ENCODE measurements around the gene ARL15. TPM values are rescaled to one million over a fixed set of nuclear protein-coding genes. Genes with fewer than 3 reads are reported as not detected.

The ARL15 gene
- total and polyA plus RNA-seq, 2 of the 8 experiments (the other 6 are each of a cell fraction or from before 2014, with no cell fraction given): 9.9 to 21.2 TPM

GRCh38 chr5:54176066-54176830 is 134.1 kb downstream of the ARL15 start:
- ChIA-PET CTCF (ENCODE audit: partially characterized antibody) (no interaction called here), POLR2A (ENCODE audit: partially characterized antibody) (no interaction called here)
- Histone ChIP-seq H3K9ac (replicated peaks in 1 of 4; ENCODE audit: extremely low read depth in 1 of 4, low read depth in 3 of 4, low read length in 3 of 4) (no peak overlapping the region), H3K4me3 (ENCODE audit: extremely low read depth in 1 of 4, insufficient read depth in 2 of 4, low read depth in 3 of 4, low read length in 4 of 4) (no peak overlapping the region), H2AFZ (ENCODE audit: low read length) (no peak overlapping the region), H4K5ac (ENCODE audit: insufficient read length, low read depth, low read length) (no peak overlapping the region), H3K27me3 (replicated peaks in 1 of 4; ENCODE audit: control insufficient read depth in 3 of 4, extremely low read depth in 1 of 4, insufficient read depth in 3 of 4, low read length in 3 of 4) (no peaks in the 10 kb centered on the region), H2BK12ac (ENCODE audit: low read depth, low read length) (no peak overlapping the region; the same call in 1 of the 2 replicates), H2AK5ac (ENCODE audit: low read depth, low read length) (no peak overlapping the region), H3K36me3 (ENCODE audit: control insufficient read depth in 2 of 4, insufficient read depth in 4 of 4, low read length in 3 of 4) (no peaks in the 10 kb centered on the region), H3K79me1 (ENCODE audit: low read depth, low read length) (no peaks in the 10 kb centered on the region; the same call in 1 of the 2 replicates), H3K79me2 (ENCODE audit: control insufficient read depth in 1 of 2, insufficient read depth in 2 of 2, low read length in 2 of 2) (no peaks in the 10 kb centered on the region; a peak in 1 of 4 replicates), H3K4me1 (replicated peaks in 1 of 4; ENCODE audit: control insufficient read depth in 3 of 4, insufficient read depth in 4 of 4, low read length in 3 of 4) (peaks cover 0 to 5% (median 1%) of the 10 kb centered on the region in 4 experiments; a peak in 2 of 7 replicates), H4K20me1 (replicated peaks in 1 of 2; ENCODE audit: control insufficient read depth in 1 of 2, insufficient read depth in 2 of 2, low read length in 2 of 2) (no peaks in the 10 kb centered on the region), H2BK20ac (ENCODE audit: low read length) (no peak overlapping the region), H3K23ac (ENCODE audit: insufficient read length) (no peak overlapping the region), H2BK15ac (ENCODE audit: low read length) (no peak overlapping the region), H3K23me2 (ENCODE audit: low read depth, low read length) (no peaks in the 10 kb centered on the region), H3K9me3 (ENCODE audit: insufficient read depth in 2 of 2, low read depth in 1 of 2, low read length in 1 of 2) (no peaks in the 10 kb centered on the region), H2BK5ac (ENCODE audit: low read depth, low read length) (no peak overlapping the region), H3K4me2 (ENCODE audit: insufficient read depth in 1 of 2, low read depth in 2 of 2, low read length in 2 of 2) (no peak overlapping the region; a peak in 1 of 4 replicates), H4K91ac (replicated peaks; ENCODE audit: insufficient read length, low read length) (no peak overlapping the region), H4K8ac (ENCODE audit: extremely low read depth, insufficient read depth, low read length) (no peak overlapping the region), H3K27ac (ENCODE audit: low read depth, low read length) (no peak overlapping the region), H3K18ac (ENCODE audit: extremely low read depth, low read length) (no peak overlapping the region), H2BK120ac (replicated peaks; ENCODE audit: low read depth, low read length) (no peak overlapping the region), H3K4ac (replicated peaks; ENCODE audit: insufficient read length, low read depth, low read length) (no peak overlapping the region), H3K14ac (ENCODE audit: insufficient read length) (no peak overlapping the region), H3K56ac (replicated peaks; ENCODE audit: insufficient read length, low read depth, low read length) (no peak overlapping the region)
- WGBS, 2 experiments (ENCODE audit: extremely low coverage in 1 of 2, insufficient coverage in 1 of 2, insufficient read length in 1 of 2, insufficient replicate concordance in 2 of 2, low coverage in 1 of 2, low lambda C conversion rate in 2 of 2, missing lambda C conversion rate in 1 of 2): 87% methylated on average over 6 of the region's 6 CpGs; no CpG with 5 or more reads in 1 of the 2 experiments
- TF ChIP-seq SIX5 (IDR thresholded peaks at IDR 0.05; ENCODE audit: low read depth, low read length): no peak
- TF ChIP-seq JUN (IDR thresholded peaks at IDR 0.05; ENCODE audit: low read depth, low read length): no peak
- no peak for TF ChIP-seq GABPA (IDR thresholded peaks at IDR 0.05; ENCODE audit: borderline replicate concordance, insufficient read depth, low read length)
- no peak for TF ChIP-seq GTF2F1 (IDR thresholded peaks at IDR 0.05; ENCODE audit: borderline replicate concordance, low read depth, low read length)
- no peak for FAIRE-seq
- no peak for DNase-seq (ENCODE audit: low read depth in 1 of 2, low spot score in 2 of 2)

Measured in H1 (cell line).